OCI-LY3 (cell line): ENCODE results near the gene RMND5B.

Experiments
- CTCF ChIP-seq: fragments of 200-600, 300-600 bp; sonication (generic); IDR thresholded peaks from 2 replicates; pipeline ENCODE4 v1.5.1; 2014; ENCODE audit warnings: antibody characterized with exemption, low read length, low read depth
- EZH2phosphoT487 ChIP-seq: fragments of 200-600 bp; shearing (Covaris generic); IDR thresholded peaks from 2 replicates; pipeline ENCODE4 v1.6.1; 2018; ENCODE audit warnings: antibody characterized with exemption, mixed run types, low read depth

GRCh38 chr5:178187014-178187413, 56.2 kb downstream of the RMND5B start, which contains the start of gene GMCL2:
- TF ChIP-seq CTCF (no peak), EZH2phosphoT487 (no peak)
